Keratinocyte (primary cell): Measurements from ENCODE around the gene CADM2. TPM values are rescaled to one million over a fixed set of nuclear protein-coding genes. Genes with fewer than 3 reads are reported as not detected.

Experiments
- DNase-seq: peaks from one replicate; pipeline ENCODE4 v3.0.0-alpha.2; 2011; ENCODE audit warnings: low read depth, missing footprints, low spot score
- FAIRE-seq: peaks from 2 replicates; lab custom pipeline; 2011; peaks lifted over from hg19 to GRCh38; lab: Jason Lieb, UNC
- H2AFZ ChIP-seq: 2 replicates; pipeline ENCODE4 v1.6.0; 2012; ENCODE audit warnings: low read length, control low read depth, inconsistent platforms; ENCODE audit not compliant: control insufficient read depth
- H3K27ac ChIP-seq: 2 replicates; pipeline ENCODE4 v1.5.1; 2011; ENCODE audit warnings: low read length; ENCODE audit not compliant: control insufficient read depth, insufficient read depth
- H3K27me3 ChIP-seq: 3 replicates; pipeline ENCODE4 v1.6.0; 2011; ENCODE audit warnings: low read length; ENCODE audit not compliant: control insufficient read depth, insufficient read depth; ENCODE audit errors: extremely low read depth
- H3K36me3 ChIP-seq, 2 experiments: 2 replicates in 1 of 2; 3 replicates in 1 of 2; pipeline ENCODE4 v1.5.1; 2011; ENCODE audit warnings: low read length in 2 of 2, mild to moderate bottlenecking in 1 of 2; ENCODE audit not compliant: control insufficient read depth in 2 of 2, insufficient read depth in 2 of 2; ENCODE audit errors: extremely low read depth in 1 of 2
- H3K4me1 ChIP-seq: 3 replicates; pipeline ENCODE4 v1.5.1; 2011; ENCODE audit warnings: low read length; ENCODE audit not compliant: control insufficient read depth, insufficient read depth; ENCODE audit errors: extremely low read depth
- H3K4me2 ChIP-seq: 3 replicates; pipeline ENCODE4 v1.6.0; 2011; ENCODE audit warnings: low read depth, low read length; ENCODE audit not compliant: control insufficient read depth, insufficient read depth; ENCODE audit errors: extremely low read depth
- H3K4me3 ChIP-seq, 3 experiments: fragments of 200-600 bp in 1 of 3; sonication (generic) in 1 of 3; 2 replicates in 2 of 3; 3 replicates in 1 of 3; pipeline ENCODE4 v1.5.1; 2011 to 2016; ENCODE audit warnings: low read length in 3 of 3, mild to moderate bottlenecking in 3 of 3, control low read depth in 2 of 3, inconsistent platforms in 1 of 3, low read depth in 1 of 3, mixed read lengths in 1 of 3, mixed run types in 1 of 3, moderate library complexity in 1 of 3; ENCODE audit not compliant: control insufficient read depth in 2 of 3, insufficient read depth in 2 of 3; ENCODE audit errors: extremely low read depth in 1 of 3
- H3K79me2 ChIP-seq: 2 replicates; pipeline ENCODE4 v1.6.0; 2012; ENCODE audit warnings: low read length; ENCODE audit not compliant: control insufficient read depth, insufficient read depth
- H3K9ac ChIP-seq: 3 replicates; pipeline ENCODE4 v1.6.0; 2011; ENCODE audit warnings: low read length; ENCODE audit not compliant: control insufficient read depth, insufficient read depth; ENCODE audit errors: extremely low read depth
- H3K9me1 ChIP-seq: 3 replicates; pipeline ENCODE4 v1.6.0; 2011; ENCODE audit warnings: low read length; ENCODE audit not compliant: control insufficient read depth, insufficient read depth; ENCODE audit errors: extremely low read depth
- H3K9me3 ChIP-seq: 2 replicates; pipeline ENCODE4 v1.5.1; 2012; ENCODE audit warnings: low read depth, low read length; ENCODE audit not compliant: control insufficient read depth
- H4K20me1 ChIP-seq: 3 replicates; pipeline ENCODE4 v1.6.0; 2011; ENCODE audit warnings: low read length; ENCODE audit not compliant: control insufficient read depth, insufficient read depth; ENCODE audit errors: extremely low read depth
- CTCF ChIP-seq, 3 experiments: IDR thresholded peaks in 1 of 3; conservative IDR thresholded peaks in 1 of 3; optimal IDR thresholded peaks in 1 of 3; 2 replicates in 2 of 3; 3 replicates in 1 of 3; pipeline versions ENCODE3 to v1.5.1; 2011; ENCODE audit warnings: low read length in 3 of 3, mild to moderate bottlenecking in 3 of 3, moderate library complexity in 2 of 3, control low read depth in 1 of 3, inconsistent platforms in 1 of 3; ENCODE audit not compliant: insufficient read depth in 2 of 3; ENCODE audit errors: extremely low read depth in 1 of 3
- EZH2 ChIP-seq: IDR thresholded peaks from one replicate; pipeline ENCODE4 v1.6.1; 2012; ENCODE audit warnings: inconsistent platforms, mild to moderate bottlenecking, low read length, moderate library complexity
- dilution Hi-C: fragments of 300-500 bp; cut with MboI; formaldehyde crosslinking; loops from one replicate; pipeline ENCODE4 v1.7.0; 2020; ENCODE audit warnings: low sequenced_read_pairs; ENCODE audit not compliant: extremely low pct_ligation_motif_present
- polyA plus RNA-seq, 5 experiments: library from polyadenylated mRNA; depleted of rRNA in 3 of 5; stranded (reverse) in 3 of 5; stranded (forward) in 1 of 5; unstranded in 1 of 5; fragments of >200 nt; gene quantifications; 1 replicate in 1 of 5; 2 replicates in 3 of 5; 3 replicates in 1 of 5; pipeline versions ENCODE4 v1.2.1 to v1.2.3, GENCODE V29; 2011 to 2012; ENCODE audit warnings: missing spikeins in 2 of 5, low read depth in 1 of 5, low replicate concordance in 1 of 5

Gene CADM2
- polyA plus RNA-seq, 1 donor (not counting 4 experiments of a cell fraction or from before 2014, with no cell fraction given), result not detected

- dilution Hi-C loops, result no loop called here
- no peak for FAIRE-seq
These were observed 931.3 kb downstream of the CADM2 start for GRCh38 chr3:85890043-85890555.

GRCh38 chr3:85903434-85903833 lies 944.6 kb downstream of the CADM2 start:
- Histone ChIP-seq H4K20me1 (no peaks in the 10 kb centered on the region), H2AFZ (no peak overlapping the region), H3K4me3 (no peak overlapping the region), H3K9me3 (no peaks in the 10 kb centered on the region), H3K4me1 (no peaks in the 10 kb centered on the region), H3K79me2 (no peaks in the 10 kb centered on the region), H3K27me3 (no peaks in the 10 kb centered on the region), H3K36me3 (no peaks in the 10 kb centered on the region), H3K9me1 (no peaks in the 10 kb centered on the region), H3K27ac (no peak overlapping the region), H3K4me2 (no peak overlapping the region), H3K9ac (no peak overlapping the region)
- no peak for FAIRE-seq
- TF ChIP-seq EZH2 (no peak), CTCF (optimal IDR thresholded peaks at IDR 0.05 in 1 of 3, IDR thresholded peaks at IDR 0.05 in 1 of 3, conservative IDR thresholded peaks at IDR 0.05 in 1 of 3; ENCODE audit: extremely low read depth in 1 of 3, insufficient read depth in 2 of 3, low read length in 3 of 3) (no peak)
- no peak for DNase-seq
- dilution Hi-C loops, result no loop called here

More at GRCh38 chr3:85890043-85890555, 931.3 kb downstream of the CADM2 start:
- DNase-seq, result no peak
- H3K4me2 ChIP-seq, result no peak overlapping the region
- no peaks in the 10 kb centered on the region for H3K36me3 ChIP-seq
- no peaks in the 10 kb centered on the region for H3K79me2 ChIP-seq
- TF ChIP-seq EZH2 (no peak), CTCF (optimal IDR thresholded peaks at IDR 0.05 in 1 of 3, IDR thresholded peaks at IDR 0.05 in 1 of 3, conservative IDR thresholded peaks at IDR 0.05 in 1 of 3; ENCODE audit: extremely low read depth in 1 of 3, insufficient read depth in 2 of 3, low read length in 3 of 3) (no peak)
- no peak overlapping the region for H2AFZ ChIP-seq
- H3K9me3 ChIP-seq, result peaks cover 2% of the 10 kb centered on the region
- no peaks in the 10 kb centered on the region for H3K9me1 ChIP-seq
- H4K20me1 ChIP-seq, result no peaks in the 10 kb centered on the region
- no peaks in the 10 kb centered on the region for H3K27me3 ChIP-seq
- no peak overlapping the region for H3K27ac ChIP-seq
- no peak overlapping the region for H3K4me3 ChIP-seq
- no peak overlapping the region for H3K9ac ChIP-seq
- no peaks in the 10 kb centered on the region for H3K4me1 ChIP-seq
